ENCODE results near the gene LINC00305.

The LINC00305 gene

GRCh38 chr18:64148988-64149387 is at the start of gene LINC00305:
Gene LINC00305 (minus strand): TSS chr18:64149088.
- DNase-seq (ENCODE audit: extremely low read depth in 1 of 2, low read depth in 1 of 2) = no peak

- no peak for DNase-seq (ENCODE audit: extremely low read depth in 1 of 2, low read depth in 1 of 2)
Measured at GRCh38 chr18:64191069-64191468, 42.2 kb upstream of the LINC00305 start.

GRCh38 chr18:64185987-64186386 is 37.1 kb upstream of the LINC00305 start:
- DNase-seq (ENCODE audit: extremely low read depth in 1 of 2, low read depth in 1 of 2) = no peak

DNA sequence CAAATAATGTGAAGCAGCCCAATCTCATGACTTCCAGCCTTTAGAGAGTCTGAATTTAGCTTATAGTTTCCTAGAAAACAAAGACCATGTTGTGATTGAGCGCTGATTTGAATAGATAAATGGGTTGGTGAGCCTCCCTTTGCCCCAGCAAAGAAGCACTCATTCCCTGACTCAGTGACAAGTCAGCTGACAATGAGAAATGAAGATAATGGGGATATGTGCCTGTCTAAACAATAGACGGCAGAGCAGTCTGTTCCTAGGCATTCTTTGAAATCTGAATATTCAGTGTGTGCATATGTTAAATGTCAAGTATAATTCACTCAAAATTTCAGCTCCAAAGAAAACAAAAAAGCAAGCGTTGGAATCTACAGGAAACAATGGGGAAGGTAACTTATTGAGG is 34.8 kb upstream of the LINC00305 start:
- DNase-seq (ENCODE audit: extremely low read depth in 1 of 2, low read depth in 1 of 2) = no peak

DNA sequence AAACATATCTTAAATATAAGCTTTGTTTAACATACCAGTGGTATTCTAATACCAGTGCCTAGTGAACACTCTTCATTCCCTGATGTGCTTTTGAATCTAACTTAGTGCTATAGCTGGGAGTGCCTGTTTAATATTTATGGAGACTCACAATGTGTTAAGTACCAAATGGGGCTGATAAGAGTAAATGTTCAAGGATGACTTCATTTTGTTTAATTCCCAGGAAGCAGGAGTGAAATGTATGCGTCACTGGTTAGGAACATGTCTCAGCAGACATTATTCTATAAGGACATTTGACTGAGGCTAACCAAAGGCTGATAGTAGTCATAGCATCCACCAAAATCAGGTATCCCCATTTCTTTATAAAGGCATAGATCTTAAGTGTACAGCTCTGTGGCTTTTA is 31.7 kb upstream of the LINC00305 start:
- DNase-seq (ENCODE audit: extremely low read depth in 1 of 2, low read depth in 1 of 2) = no peak

GRCh38 chr18:64180171-64180570 is 31.3 kb upstream of the LINC00305 start:
- DNase-seq (ENCODE audit: extremely low read depth in 1 of 2, low read depth in 1 of 2) = no peak

GRCh38 chr18:64179556-64180080 is 30.7 kb upstream of the LINC00305 start:
- no peak for DNase-seq (ENCODE audit: extremely low read depth in 1 of 2, low read depth in 1 of 2)

GRCh38 chr18:64178860-64179259 is 30.0 kb upstream of the LINC00305 start:
- DNase-seq (ENCODE audit: extremely low read depth in 1 of 2, low read depth in 1 of 2) = no peak

- DNase-seq (ENCODE audit: extremely low read depth in 1 of 2, low read depth in 1 of 2) = no peak
Measured at GRCh38 chr18:64175432-64175831, 26.5 kb upstream of the LINC00305 start.

GRCh38 chr18:64171576-64171975 is 22.7 kb upstream of the LINC00305 start:
- no peak for DNase-seq (ENCODE audit: extremely low read depth in 1 of 2, low read depth in 1 of 2)

GRCh38 chr18:64167408-64167925 is 18.6 kb upstream of the LINC00305 start:
- DNase-seq (ENCODE audit: extremely low read depth in 1 of 2, low read depth in 1 of 2) = no peak

- DNase-seq (ENCODE audit: extremely low read depth in 1 of 2, low read depth in 1 of 2) = no peak
Measured at GRCh38 chr18:64165906-64166305, 17.0 kb upstream of the LINC00305 start.

GRCh38 chr18:64164883-64165282 is 16.0 kb upstream of the LINC00305 start:
- no peak for DNase-seq (ENCODE audit: extremely low read depth in 1 of 2, low read depth in 1 of 2)

GRCh38 chr18:64149916-64150438 is 1.1 kb upstream of the LINC00305 start:
- no peak for DNase-seq (ENCODE audit: extremely low read depth in 1 of 2, low read depth in 1 of 2)

DNA sequence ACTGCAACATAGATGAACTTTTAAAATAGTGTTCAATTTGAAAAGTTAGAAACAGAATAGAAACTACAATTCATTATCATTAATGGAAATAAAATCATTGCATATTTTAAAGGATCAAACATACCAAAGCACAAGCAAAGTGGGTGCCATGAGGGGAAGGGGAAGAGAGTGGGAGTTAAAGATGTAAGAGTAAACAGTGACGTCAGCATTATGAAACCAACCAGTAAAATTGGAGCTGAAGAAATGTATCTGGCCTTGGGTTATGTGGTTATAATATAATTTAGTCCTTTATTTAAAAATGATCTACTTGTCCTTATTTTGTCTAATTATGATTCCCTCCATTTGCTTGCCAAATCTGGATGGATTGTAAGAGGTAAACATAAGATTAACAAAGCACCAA is 6.0 kb downstream of the LINC00305 start:
- DNase-seq (ENCODE audit: extremely low read depth in 1 of 2, low read depth in 1 of 2) = no peak

DNA sequence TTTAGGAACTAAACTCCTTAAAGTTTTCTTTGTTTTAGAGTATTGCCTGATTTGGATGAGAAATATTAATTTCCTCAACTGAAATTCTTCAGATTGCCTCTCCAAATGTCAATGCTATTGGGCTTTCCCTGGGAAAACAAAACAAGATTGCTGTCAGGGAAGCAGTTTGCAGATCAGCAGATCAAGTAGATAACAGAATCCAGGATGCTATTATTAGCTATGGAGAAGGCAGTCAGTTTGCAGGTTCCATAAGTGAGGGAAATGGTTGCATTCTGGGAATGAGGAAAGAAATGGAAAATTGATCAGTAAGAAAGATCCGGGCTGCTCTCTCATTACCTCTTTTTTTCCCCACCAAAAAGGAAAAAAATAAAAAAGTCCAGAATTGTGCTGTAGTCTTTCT is 11.0 kb downstream of the LINC00305 start:
- no peak for DNase-seq (ENCODE audit: extremely low read depth in 1 of 2, low read depth in 1 of 2)

- DNase-seq (ENCODE audit: extremely low read depth in 1 of 2, low read depth in 1 of 2) = no peak
Measured at GRCh38 chr18:64134044-64134747, 14.7 kb downstream of the LINC00305 start.

DNA sequence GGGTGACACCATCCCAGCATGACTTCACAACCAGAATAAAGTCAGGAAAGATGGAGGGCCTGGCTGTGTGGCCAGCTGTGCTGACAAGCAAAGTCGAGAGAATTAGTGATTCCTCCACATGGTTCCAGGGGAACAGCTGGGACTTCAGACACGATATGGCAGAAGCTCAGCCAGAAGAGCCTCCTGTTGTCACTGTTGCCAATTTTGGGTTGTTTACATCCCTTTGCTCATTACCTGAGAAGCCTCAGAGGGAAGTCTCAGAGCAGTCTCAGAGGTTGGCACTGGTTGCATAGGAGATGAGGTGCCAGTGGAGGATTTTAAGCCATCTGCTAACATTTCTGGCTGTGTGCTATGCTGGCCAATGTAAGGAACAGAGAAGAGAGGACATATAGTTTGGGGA is 16.0 kb downstream of the LINC00305 start:
- DNase-seq (ENCODE audit: extremely low read depth in 1 of 2, low read depth in 1 of 2) = no peak

DNA sequence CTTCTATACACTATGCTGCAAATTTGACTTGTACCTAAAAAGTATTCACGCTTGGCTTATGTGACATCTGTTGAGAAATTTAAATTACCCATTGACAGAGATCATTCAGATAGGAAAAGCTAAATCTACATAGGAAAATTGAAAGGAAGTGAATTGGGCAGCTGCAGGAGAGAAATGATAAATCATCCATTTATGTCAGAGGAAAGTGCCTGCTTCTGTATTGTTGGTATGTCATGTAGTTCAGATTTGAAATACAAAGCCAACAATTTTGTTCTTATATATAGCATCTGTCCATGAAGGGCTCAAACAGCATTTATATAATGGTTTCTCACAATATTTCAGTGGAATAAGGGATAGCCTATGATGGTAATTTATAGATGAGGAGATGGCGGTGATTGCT is 17.6 kb downstream of the LINC00305 start:
- no peak for DNase-seq (ENCODE audit: extremely low read depth in 1 of 2, low read depth in 1 of 2)

DNA sequence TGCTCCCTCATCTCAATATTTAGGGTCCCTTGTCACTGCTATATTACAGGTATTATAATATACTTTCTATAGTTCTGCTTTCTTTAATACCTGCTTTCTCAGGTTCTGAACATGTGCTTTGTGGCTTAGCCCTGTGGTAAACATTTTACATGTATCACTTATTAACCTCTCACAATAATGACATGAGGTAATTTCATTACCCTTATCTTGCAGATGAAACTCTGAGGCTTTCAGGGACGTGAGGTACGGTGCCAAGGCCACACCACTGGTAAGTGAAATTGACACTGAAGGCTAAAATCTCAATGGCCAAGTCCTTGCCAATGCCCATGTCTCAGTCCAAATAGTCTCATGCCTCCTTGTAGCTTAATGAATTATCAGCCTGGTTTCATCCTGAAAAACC is 21.7 kb downstream of the LINC00305 start:
- DNase-seq (ENCODE audit: extremely low read depth in 1 of 2, low read depth in 1 of 2) = no peak

DNA sequence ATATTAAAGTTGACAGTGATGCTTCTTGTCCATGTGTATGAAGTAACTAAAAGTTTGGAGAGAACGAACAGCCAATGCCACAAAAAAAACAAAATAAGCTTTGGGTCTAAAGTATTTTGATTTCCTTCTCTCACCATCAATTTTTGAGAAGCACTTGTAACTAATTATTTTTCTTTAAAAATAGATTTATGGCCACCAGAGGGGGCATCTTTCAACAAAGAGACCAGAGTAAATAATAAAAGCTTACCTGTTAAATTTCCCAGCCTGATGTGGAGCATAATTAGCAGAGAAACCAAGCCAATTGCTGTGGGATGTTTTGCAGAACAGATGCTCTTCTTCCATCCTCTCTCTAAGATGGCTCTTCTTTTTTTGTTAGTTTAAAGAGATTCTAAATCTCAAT is 29.0 kb downstream of the LINC00305 start:
- DNase-seq (ENCODE audit: extremely low read depth in 1 of 2, low read depth in 1 of 2) = no peak

DNA sequence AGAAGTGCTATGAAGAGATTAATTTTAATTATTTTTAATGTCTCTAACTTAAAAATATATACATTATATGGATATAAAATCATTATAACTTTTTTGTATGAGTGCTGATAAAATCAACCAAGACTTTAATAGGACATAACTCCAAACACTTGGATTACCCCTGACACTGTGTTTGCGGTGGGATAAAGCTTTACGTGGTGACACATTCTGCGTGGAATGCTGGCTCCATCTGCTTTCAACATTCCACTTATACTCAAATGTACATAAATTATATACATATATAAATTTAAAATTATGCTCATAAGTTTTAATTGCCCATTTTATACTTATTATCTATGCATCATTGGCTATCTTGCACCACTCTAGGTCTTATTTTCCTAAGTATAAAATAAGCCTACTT is 30.5 kb downstream of the LINC00305 start:
- DNase-seq (ENCODE audit: extremely low read depth in 1 of 2, low read depth in 1 of 2) = no peak

All from stimulated activated CD8-positive, alpha-beta memory T cell treated with anti-CD3 and anti-CD28 coated beads, Interleukin-7, amount 100 ng/mL, for 48 hours (primary cell).